HEK293 (cell line): ENCODE data around the gene APOBEC3H.

Source experiments
- CTCF ChIA-PET: fragments of 350-600 bp; formaldehyde crosslinking; extraction: SDS; loops from one replicate; lab custom pipeline; 2021; ENCODE audit warnings: antibody characterized with exemption; lab: Yijun Ruan, JAX
- POLR2A ChIA-PET: fragments of 300-600 bp; formaldehyde crosslinking; extraction: SDS; loops from one replicate; lab custom pipeline; 2020; ENCODE audit warnings: antibody characterized with exemption, inconsistent platforms; lab: Yijun Ruan, JAX
- H3K27ac ChIP-seq: fragments of 200-500 bp; sonication (Bioruptor generic); 2 replicates; pipeline ENCODE4 v1.5.1; 2014; ENCODE audit warnings: low read depth, low read length, control low read depth, inconsistent platforms; ENCODE audit errors: extremely low read depth
- H3K36me3 ChIP-seq, 2 experiments: fragments of 200-500 bp in 1 of 2; sonication (Bioruptor generic) in 1 of 2; 1 replicate in 1 of 2; 2 replicates in 1 of 2; pipeline ENCODE4 v1.5.1; 2014 to 2017; ENCODE audit warnings: inconsistent platforms in 2 of 2, low read length in 2 of 2; ENCODE audit not compliant: control insufficient read depth in 2 of 2, insufficient read depth in 1 of 2
- H3K4me1 ChIP-seq: fragments of 200-500 bp; sonication (Bioruptor generic); 2 replicates; pipeline ENCODE4 v1.5.1; 2014; ENCODE audit warnings: mild to moderate bottlenecking, low read length, inconsistent platforms; ENCODE audit not compliant: control insufficient read depth, insufficient read depth
- H3K4me3 ChIP-seq: 2 replicates; pipeline ENCODE4 v1.5.1; 2011; ENCODE audit warnings: low read depth, mild to moderate bottlenecking, control low read depth, low read length, moderate library complexity
- H3K9me3 ChIP-seq: fragments of 200-500 bp; sonication (Bioruptor generic); 2 replicates; pipeline ENCODE4 v1.5.1; 2014; ENCODE audit warnings: low read depth, low read length, inconsistent platforms; ENCODE audit not compliant: control insufficient read depth, insufficient read depth
- AEBP2 ChIP-seq: fragments of 450-650 bp; formaldehyde crosslinking; IDR thresholded peaks from 2 replicates; pipeline ENCODE4 v1.5.1; 2016; ENCODE audit warnings: missing biosample characterization, missing genetic modification characterization, borderline replicate concordance
- EGR2 ChIP-seq: fragments of 450-650 bp; formaldehyde crosslinking; IDR thresholded peaks from 2 replicates; pipeline ENCODE4 v1.5.1; 2016; ENCODE audit warnings: low read depth, missing biosample characterization, missing genetic modification characterization
- KLF10 ChIP-seq: fragments of 450-650 bp; IDR thresholded peaks from 2 replicates; pipeline ENCODE4 v1.5.1; 2018; ENCODE audit warnings: missing biosample characterization, mild to moderate bottlenecking, missing genetic modification characterization
- MZF1 ChIP-seq: fragments of 450-650 bp; formaldehyde crosslinking; IDR thresholded peaks from 2 replicates; pipeline ENCODE4 v1.5.1; 2017; ENCODE audit warnings: missing biosample characterization, missing genetic modification characterization, borderline replicate concordance
- RBAK ChIP-seq: fragments of 450-650 bp; formaldehyde crosslinking; IDR thresholded peaks from 2 replicates; pipeline ENCODE4 v1.5.1; 2016; ENCODE audit warnings: missing biosample characterization, missing genetic modification characterization
- YY2 ChIP-seq: fragments of 450-650 bp; formaldehyde crosslinking; IDR thresholded peaks from 2 replicates; pipeline ENCODE4 v1.5.1; 2016; ENCODE audit warnings: missing biosample characterization, missing genetic modification characterization
- ZBTB49 ChIP-seq: fragments of 450-650 bp; formaldehyde crosslinking; IDR thresholded peaks from 2 replicates; pipeline ENCODE4 v1.5.1; 2016; ENCODE audit warnings: missing biosample characterization, missing genetic modification characterization, low read depth
- ZBTB8A ChIP-seq: fragments of 450-650 bp; formaldehyde crosslinking; IDR thresholded peaks from 2 replicates; pipeline ENCODE4 v1.5.1; 2016; ENCODE audit warnings: missing biosample characterization, missing genetic modification characterization
- ZEB2 ChIP-seq: fragments of 450-650 bp; formaldehyde crosslinking; IDR thresholded peaks from 2 replicates; pipeline ENCODE4 v1.5.1; 2016; ENCODE audit warnings: missing biosample characterization, missing genetic modification characterization
- ZFP69B ChIP-seq: fragments of 450-650 bp; formaldehyde crosslinking; IDR thresholded peaks from 2 replicates; pipeline ENCODE4 v1.5.1; 2016; ENCODE audit warnings: missing biosample characterization, missing genetic modification characterization
- ZIC2 ChIP-seq: fragments of 450-650 bp; formaldehyde crosslinking; IDR thresholded peaks from 2 replicates; pipeline ENCODE4 v1.5.1; 2016; ENCODE audit warnings: missing biosample characterization, missing genetic modification characterization
- ZNF114 ChIP-seq: fragments of 450-650 bp; formaldehyde crosslinking; IDR thresholded peaks from 2 replicates; pipeline ENCODE4 v1.5.0; 2017; ENCODE audit warnings: missing biosample characterization, missing genetic modification characterization
- ZNF132 ChIP-seq: fragments of 450-650 bp; formaldehyde crosslinking; IDR thresholded peaks from 2 replicates; pipeline ENCODE4 v1.5.1; 2017; ENCODE audit warnings: missing biosample characterization, missing genetic modification characterization, borderline replicate concordance
- ZNF140 ChIP-seq: fragments of 450-650 bp; formaldehyde crosslinking; IDR thresholded peaks from 2 replicates; pipeline ENCODE4 v1.5.1; 2016; ENCODE audit warnings: missing biosample characterization, missing genetic modification characterization
- ZNF146 ChIP-seq: fragments of 450-650 bp; formaldehyde crosslinking; IDR thresholded peaks from 2 replicates; pipeline ENCODE4 v1.5.1; 2016; ENCODE audit warnings: missing biosample characterization, missing genetic modification characterization
- ZNF19 ChIP-seq: fragments of 450-650 bp; formaldehyde crosslinking; IDR thresholded peaks from 2 replicates; pipeline ENCODE4; 2016; ENCODE audit warnings: missing biosample characterization, missing genetic modification characterization, low read depth
- ZNF214 ChIP-seq: fragments of 450-650 bp; formaldehyde crosslinking; IDR thresholded peaks from 2 replicates; pipeline ENCODE4 v1.5.1; 2017; ENCODE audit warnings: missing biosample characterization, mild to moderate bottlenecking, missing genetic modification characterization, borderline replicate concordance
- ZNF24 ChIP-seq: fragments of 450-650 bp; formaldehyde crosslinking; IDR thresholded peaks from 2 replicates; pipeline ENCODE4 v1.5.1; 2016; ENCODE audit warnings: missing biosample characterization, missing genetic modification characterization
- ZNF26 ChIP-seq: fragments of 450-650 bp; formaldehyde crosslinking; IDR thresholded peaks from 2 replicates; pipeline ENCODE4 v1.5.1; 2016; ENCODE audit warnings: missing biosample characterization, missing genetic modification characterization
- ZNF311 ChIP-seq: fragments of 450-650 bp; formaldehyde crosslinking; IDR thresholded peaks from 2 replicates; pipeline ENCODE4 v1.5.1; 2017; ENCODE audit warnings: missing biosample characterization, missing genetic modification characterization, borderline replicate concordance
- ZNF37A ChIP-seq: fragments of 450-650 bp; IDR thresholded peaks from 2 replicates; pipeline ENCODE4 v1.5.1; 2018; ENCODE audit warnings: missing biosample characterization, missing genetic modification characterization
- ZNF510 ChIP-seq: fragments of 450-650 bp; formaldehyde crosslinking; IDR thresholded peaks from 2 replicates; pipeline ENCODE4 v1.5.1; 2018; ENCODE audit warnings: mild to moderate bottlenecking, missing genetic modification characterization, missing biosample characterization; ENCODE audit not compliant: insufficient replicate concordance
- ZNF555 ChIP-seq: fragments of 450-650 bp; formaldehyde crosslinking; conservative IDR thresholded peaks from 2 replicates; pipeline ENCODE4 v1.5.1; 2017; ENCODE audit warnings: missing biosample characterization, mild to moderate bottlenecking, missing genetic modification characterization, inconsistent platforms
- ZNF558 ChIP-seq: fragments of 450-650 bp; formaldehyde crosslinking; IDR thresholded peaks from 2 replicates; pipeline ENCODE4 v1.5.1; 2016; ENCODE audit warnings: missing biosample characterization, missing genetic modification characterization
- ZNF626 ChIP-seq: fragments of 450-650 bp; sonication (Bioruptor Pico); formaldehyde crosslinking; IDR thresholded peaks from 2 replicates; pipeline ENCODE4 v1.5.1; 2018; ENCODE audit warnings: missing biosample characterization, missing genetic modification characterization, inconsistent platforms
- ZNF629 ChIP-seq: fragments of 450-650 bp; formaldehyde crosslinking; IDR thresholded peaks from 2 replicates; pipeline ENCODE4 v1.5.1; 2017; ENCODE audit warnings: missing biosample characterization, missing genetic modification characterization
- ZNF704 ChIP-seq: fragments of 450-650 bp; formaldehyde crosslinking; IDR thresholded peaks from 2 replicates; pipeline ENCODE4 v1.5.1; 2016; ENCODE audit warnings: missing biosample characterization, missing genetic modification characterization
- ZNF785 ChIP-seq: fragments of 450-650 bp; formaldehyde crosslinking; IDR thresholded peaks from 2 replicates; pipeline ENCODE4 v1.5.1; 2016; ENCODE audit warnings: missing biosample characterization, missing genetic modification characterization

Gene APOBEC3H

GRCh38 chr22:39106326-39106725 is 9.3 kb downstream of the APOBEC3H start:
- Histone ChIP-seq H3K27ac (no peak overlapping the region), H3K4me3 (no peak overlapping the region), H3K4me1 (no peaks in the 10 kb centered on the region), H3K36me3 (no peaks in the 10 kb centered on the region), H3K9me3 (no peaks in the 10 kb centered on the region)
- ChIA-PET POLR2A (no interaction called here), CTCF (interaction anchor here (0.8 to 1.2 kb wide), 4 partner anchors 8 to 164 kb away, joined by 3 to 5 read pairs (median 3); no protein-coding TSS in a partner anchor)
- TF ChIP-seq ZEB2 (no peak), MZF1 (tag by site-specific recombination) (no peak), ZNF214 (tag by site-specific recombination) (no peak), YY2 (tag by site-specific recombination) (no peak), ZBTB8A (tag by site-specific recombination) (no peak), ZNF558 (no peak), ZIC2 (tag by site-specific recombination) (no peak)

GRCh38 chr22:39108487-39108886 is 11.4 kb downstream of the APOBEC3H start:
- ChIA-PET CTCF (interaction anchor here (1.5 kb wide), 1 partner anchor 35 kb away, joined by 5 read pairs; no protein-coding TSS in a partner anchor), POLR2A (no interaction called here)
- Histone ChIP-seq H3K4me1 (no peaks in the 10 kb centered on the region), H3K4me3 (no peak overlapping the region), H3K9me3 (no peaks in the 10 kb centered on the region), H3K27ac (no peak overlapping the region), H3K36me3 (no peaks in the 10 kb centered on the region)
- TF ChIP-seq ZNF37A (tag by site-specific recombination) (no peak), ZNF510 (tag by site-specific recombination) (no peak), ZNF114 (tag by site-specific recombination) (no peak), ZNF140 (tag by site-specific recombination) (no peak), ZNF132 (tag by site-specific recombination) (no peak), ZBTB49 (tag by site-specific recombination) (no peak), ZEB2 (no peak), ZNF19 (tag by site-specific recombination) (no peak), ZNF626 (no peak)

GRCh38 chr22:39109361-39109760 is 12.3 kb downstream of the APOBEC3H start:
- H3K9me3 ChIP-seq, result no peaks in the 10 kb centered on the region
- H3K4me1 ChIP-seq, result no peaks in the 10 kb centered on the region
- ChIA-PET POLR2A (no interaction called here), CTCF (interaction anchor here (1.1 to 1.6 kb wide), 4 partner anchors 13 to 240 kb away, joined by 3 to 6 read pairs (median 4); no protein-coding TSS in a partner anchor)
- no peak overlapping the region for H3K4me3 ChIP-seq
- no peak overlapping the region for H3K27ac ChIP-seq
- H3K36me3 ChIP-seq, result no peaks in the 10 kb centered on the region
- TF ChIP-seq ZNF26 (no peak), ZNF555 (tag by site-specific recombination) (no peak), EGR2 (tag by site-specific recombination) (no peak), ZNF24 (tag by site-specific recombination) (no peak), ZNF785 (tag by site-specific recombination) (no peak), ZFP69B (tag by site-specific recombination) (no peak), ZNF629 (tag by site-specific recombination) (no peak), KLF10 (tag by site-specific recombination) (no peak), ZNF626 (no peak), ZNF704 (tag by site-specific recombination) (no peak), RBAK (no peak), ZNF146 (tag by site-specific recombination) (no peak), AEBP2 (tag by site-specific recombination) (no peak), ZNF311 (tag by site-specific recombination) (no peak)
